OCI-LY7 (cell line): Measurements from ENCODE around the gene PANK4.

Source experiments
- EZH2phosphoT487 ChIP-seq: fragments of 200-600 bp; sonication (generic); IDR thresholded peaks from 2 replicates; pipeline ENCODE4 v1.6.1; 2018; ENCODE audit warnings: low read depth, borderline replicate concordance, mild to moderate bottlenecking, mixed run types, antibody characterized with exemption, low read length, moderate library complexity, mixed read lengths
- TF ChIP-seq, protein P1 (sequence below): fragments of 200-600 bp; sonication (generic); conservative IDR thresholded peaks from 2 replicates; pipeline ENCODE4 v1.5.1; 2014; ENCODE audit warnings: mild to moderate bottlenecking, antibody characterized with exemption, low read length, moderate library complexity, mixed read lengths

GRCh38 chr1:2505461-2505994 is 20.9 kb downstream of the PANK4 start:
- no peak for TF ChIP-seq EZH2phosphoT487
- TF ChIP-seq, protein P1, sequence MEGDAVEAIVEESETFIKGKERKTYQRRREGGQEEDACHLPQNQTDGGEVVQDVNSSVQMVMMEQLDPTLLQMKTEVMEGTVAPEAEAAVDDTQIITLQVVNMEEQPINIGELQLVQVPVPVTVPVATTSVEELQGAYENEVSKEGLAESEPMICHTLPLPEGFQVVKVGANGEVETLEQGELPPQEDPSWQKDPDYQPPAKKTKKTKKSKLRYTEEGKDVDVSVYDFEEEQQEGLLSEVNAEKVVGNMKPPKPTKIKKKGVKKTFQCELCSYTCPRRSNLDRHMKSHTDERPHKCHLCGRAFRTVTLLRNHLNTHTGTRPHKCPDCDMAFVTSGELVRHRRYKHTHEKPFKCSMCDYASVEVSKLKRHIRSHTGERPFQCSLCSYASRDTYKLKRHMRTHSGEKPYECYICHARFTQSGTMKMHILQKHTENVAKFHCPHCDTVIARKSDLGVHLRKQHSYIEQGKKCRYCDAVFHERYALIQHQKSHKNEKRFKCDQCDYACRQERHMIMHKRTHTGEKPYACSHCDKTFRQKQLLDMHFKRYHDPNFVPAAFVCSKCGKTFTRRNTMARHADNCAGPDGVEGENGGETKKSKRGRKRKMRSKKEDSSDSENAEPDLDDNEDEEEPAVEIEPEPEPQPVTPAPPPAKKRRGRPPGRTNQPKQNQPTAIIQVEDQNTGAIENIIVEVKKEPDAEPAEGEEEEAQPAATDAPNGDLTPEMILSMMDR: no peak
